ENCODE data around the gene MAL.

GRCh38 chr2:95002498-95002897 lies 23.0 kb upstream of the MAL start:
- TF ChIP-seq CTCF (IDR thresholded peaks at IDR 0.05): no peak
- no peak for TF ChIP-seq POLR2AphosphoS5 (IDR thresholded peaks at IDR 0.05)
- no peak for TF ChIP-seq POLR2A (IDR thresholded peaks at IDR 0.05)

All from prostate gland (tissue), 2 donors.